NT2/D1 (cell line): ENCODE measurements around the gene UCHL3.

Source experiments
- DNase-seq: peaks from one replicate; pipeline ENCODE4 v3.0.0-alpha.2; 2011; ENCODE audit warnings: low read depth, low spot score
- H3K27me3 ChIP-seq: 2 replicates; pipeline ENCODE4 v1.6.0; 2011; ENCODE audit warnings: mild to moderate bottlenecking; ENCODE audit not compliant: insufficient read length, insufficient read depth
- H3K36me3 ChIP-seq: 2 replicates; pipeline ENCODE4 v1.6.1; 2011; ENCODE audit warnings: mild to moderate bottlenecking, low read length, mixed read lengths; ENCODE audit not compliant: insufficient read depth, insufficient read length
- H3K4me1 ChIP-seq: 2 replicates; pipeline ENCODE4 v1.5.1; 2011; ENCODE audit not compliant: insufficient read depth, insufficient read length
- H3K4me3 ChIP-seq: 2 replicates; pipeline ENCODE4 v1.5.1; 2011; ENCODE audit warnings: low read depth; ENCODE audit not compliant: insufficient read length
- H3K9ac ChIP-seq: 2 replicates; pipeline ENCODE4 v1.6.0; 2011; ENCODE audit warnings: low read depth; ENCODE audit not compliant: insufficient read length
- H3K9me3 ChIP-seq: 2 replicates; pipeline ENCODE4 v1.5.1; 2011; ENCODE audit warnings: mild to moderate bottlenecking, low read length; ENCODE audit not compliant: insufficient read depth
- SUZ12 ChIP-seq: IDR thresholded peaks from 2 replicates; pipeline ENCODE4 v1.6.1; 2011; ENCODE audit not compliant: insufficient read length, insufficient read depth; ENCODE audit errors: extremely low read depth
- YY1 ChIP-seq: IDR thresholded peaks from 2 replicates; pipeline ENCODE4 v1.6.1; 2011; ENCODE audit not compliant: insufficient read length, insufficient read depth
- ZNF274 ChIP-seq: IDR thresholded peaks from 2 replicates; pipeline ENCODE4 v1.6.1; 2011; ENCODE audit warnings: mild to moderate bottlenecking, low read depth, low read length

Gene UCHL3

DNA sequence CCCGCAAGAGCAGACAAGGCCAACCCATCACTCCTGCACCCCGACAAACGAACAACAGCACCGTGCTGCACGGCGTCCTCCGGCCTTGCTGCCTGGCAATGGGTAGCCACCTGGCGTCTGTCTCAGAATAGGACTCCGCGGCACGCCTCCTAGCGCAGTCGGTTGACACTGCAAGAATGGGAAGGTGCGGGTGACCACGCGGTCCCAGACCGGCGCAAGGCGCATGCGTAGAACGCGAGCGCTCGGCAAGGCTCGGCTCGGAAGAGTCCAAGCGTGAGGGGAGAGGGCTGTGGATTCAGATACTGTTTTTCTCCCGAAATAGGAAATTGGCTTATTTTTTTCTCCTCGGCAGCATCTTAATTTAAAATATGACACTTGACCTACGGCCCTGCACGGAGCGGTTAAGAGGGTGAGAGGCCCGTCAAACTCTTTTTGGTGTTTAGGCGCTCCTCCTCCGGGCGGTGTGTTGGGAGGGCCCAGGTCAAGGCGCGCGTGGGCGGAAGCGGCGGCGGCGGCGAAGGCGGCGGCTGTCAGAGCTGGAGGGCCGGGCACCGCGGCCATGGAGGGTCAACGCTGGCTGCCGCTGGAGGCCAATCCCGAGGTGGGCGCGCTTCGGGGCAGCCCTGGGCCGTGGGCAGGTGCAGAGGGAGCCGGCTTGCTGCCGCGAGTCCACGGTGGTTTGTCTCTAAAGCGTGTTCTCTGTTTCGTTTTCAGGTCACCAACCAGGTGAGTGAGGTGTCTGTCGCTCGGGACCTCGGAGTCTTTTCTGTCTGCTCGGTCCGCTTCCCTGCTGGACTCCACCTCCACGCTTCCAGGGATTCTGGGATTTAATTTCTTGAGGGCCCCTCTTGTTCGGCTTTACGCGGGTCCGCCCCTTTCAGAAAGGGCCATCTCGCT is at the start of gene UCHL3:
TSS of gene UCHL3 (plus strand) at position 530 of the 897 bp plus-strand sequence. CDS start at position 560, 30 bp downstream.
- peak; percentile 95 for DNase-seq

DNA sequence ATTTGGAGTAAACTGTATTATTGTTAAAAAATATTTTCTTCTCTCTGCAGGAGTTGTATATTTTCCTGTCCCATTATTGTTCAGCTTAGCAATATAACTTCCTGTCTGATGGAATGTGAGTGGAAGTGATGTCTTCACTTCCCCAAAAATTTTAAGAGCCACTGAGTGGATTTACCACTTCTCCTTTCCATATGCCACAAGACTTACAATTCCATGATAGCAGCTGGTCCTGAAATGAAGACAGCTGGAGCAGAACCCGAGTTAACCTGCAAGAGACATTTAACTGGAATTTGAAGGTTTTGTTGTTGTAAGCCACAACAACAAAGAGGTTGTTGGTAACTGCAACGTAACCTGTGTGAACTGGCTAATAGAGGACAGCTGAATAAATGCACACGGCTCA is 44.3 kb upstream of the UCHL3 start:
- no peaks in the 10 kb centered on the region for H3K36me3 ChIP-seq
- H3K9me3 ChIP-seq = no peaks in the 10 kb centered on the region
- H3K4me3 ChIP-seq = no peak overlapping the region
- DNase-seq = no peak
- no peak for TF ChIP-seq YY1
- TF ChIP-seq ZNF274 = no peak
- TF ChIP-seq SUZ12 = no peak
- no peak overlapping the region for H3K9ac ChIP-seq
- H3K4me1 ChIP-seq = no peaks in the 10 kb centered on the region
- H3K27me3 ChIP-seq = no peaks in the 10 kb centered on the region

More for the DNA sequence above, at the start of gene UCHL3:
- H3K9me3 ChIP-seq = no peaks in the 10 kb centered on the region
- peaks cover 6% of the 10 kb centered on the region for H3K36me3 ChIP-seq
- no peaks in the 10 kb centered on the region for H3K4me1 ChIP-seq
- peak within 1 kb of the TSS; percentile 88 for H3K9ac ChIP-seq
- no peak for TF ChIP-seq SUZ12
- TF ChIP-seq ZNF274 = no peak
- no peak for TF ChIP-seq YY1
- peak within 1 kb of the TSS; percentile 86 for H3K4me3 ChIP-seq
- H3K27me3 ChIP-seq = peaks cover 3% of the 10 kb centered on the region

DNA sequence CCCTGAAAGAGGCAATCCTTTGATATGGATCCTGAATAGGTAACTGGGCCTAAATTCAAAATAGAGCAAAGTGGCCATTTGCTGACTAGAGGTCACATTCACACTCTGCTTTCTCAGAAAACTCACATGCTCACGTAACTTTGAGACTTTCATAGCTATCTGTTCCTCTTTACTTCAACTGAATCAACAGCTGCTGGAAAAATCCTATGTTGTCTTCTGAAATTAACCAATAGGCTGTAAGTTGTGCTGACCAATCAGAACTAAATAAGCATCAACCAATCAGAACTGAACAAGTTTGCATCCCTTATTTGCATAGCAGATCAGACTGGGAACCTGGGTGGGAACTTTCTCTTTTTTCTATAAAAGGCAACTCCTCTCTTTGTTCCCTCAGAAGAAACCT is 43.6 kb upstream of the UCHL3 start:
- TF ChIP-seq SUZ12 (no peak), ZNF274 (no peak), YY1 (no peak)
- H3K36me3 ChIP-seq = no peaks in the 10 kb centered on the region
- no peak overlapping the region for H3K9ac ChIP-seq

DNA sequence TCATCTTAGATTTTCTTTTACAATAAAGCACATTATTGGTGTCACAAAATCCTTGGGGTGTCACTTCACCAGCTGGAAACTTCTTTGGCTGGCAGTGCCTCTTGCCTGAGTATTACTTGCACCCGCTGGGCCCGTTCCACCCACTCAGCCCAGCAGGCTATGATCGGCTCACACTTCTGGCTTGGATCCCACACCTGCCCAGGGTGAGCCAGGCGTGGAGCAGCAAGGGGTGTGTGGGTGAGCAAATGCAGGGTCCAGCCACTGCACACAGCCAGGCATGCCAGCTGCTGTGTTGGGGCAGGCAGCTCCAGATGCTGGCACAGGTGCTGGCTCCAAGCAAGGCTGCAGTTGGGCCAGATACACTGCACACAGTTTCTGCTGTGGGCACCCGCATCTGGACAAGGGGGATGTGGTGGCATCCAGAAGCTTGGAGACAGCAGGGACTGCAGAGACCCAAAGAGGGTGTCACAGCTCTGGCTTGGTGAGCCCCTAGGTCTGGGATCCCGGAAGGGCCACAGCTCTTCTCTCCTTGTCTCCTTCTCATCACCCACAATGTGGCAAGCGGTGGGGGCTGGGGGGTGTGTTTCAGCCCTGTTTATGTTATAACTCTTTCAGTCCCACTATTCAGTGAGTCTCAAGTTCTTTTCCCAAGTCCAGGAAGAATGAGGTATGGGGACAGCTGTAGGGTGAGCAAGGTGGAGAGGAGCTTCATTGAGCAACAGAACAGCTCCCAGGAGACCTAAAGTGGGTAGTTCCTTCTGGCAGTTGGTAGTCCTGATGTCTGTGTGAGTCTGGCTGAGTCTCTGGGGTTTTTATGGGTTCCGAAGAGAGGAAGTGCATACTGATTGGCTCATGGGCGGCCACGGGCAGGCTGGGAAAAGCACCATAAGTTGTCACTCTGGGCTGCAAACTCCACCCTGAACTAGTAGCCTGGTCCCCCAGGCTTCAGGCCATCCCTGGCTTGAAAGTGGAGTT is 42.3 kb upstream of the UCHL3 start:
- DNase-seq = no peak
- H3K36me3 ChIP-seq = no peaks in the 10 kb centered on the region
- no peaks in the 10 kb centered on the region for H3K4me1 ChIP-seq
- H3K4me3 ChIP-seq = no peak overlapping the region
- TF ChIP-seq ZNF274 = no peak
- TF ChIP-seq SUZ12 = no peak
- TF ChIP-seq YY1 = no peak
- no peaks in the 10 kb centered on the region for H3K27me3 ChIP-seq
- no peak overlapping the region for H3K9ac ChIP-seq
- H3K9me3 ChIP-seq = no peaks in the 10 kb centered on the region

More for the DNA sequence above, 43.6 kb upstream of the UCHL3 start:
- H3K27me3 ChIP-seq = no peaks in the 10 kb centered on the region
- H3K9me3 ChIP-seq = no peaks in the 10 kb centered on the region
- no peak for DNase-seq
- H3K4me3 ChIP-seq = no peak overlapping the region
- no peaks in the 10 kb centered on the region for H3K4me1 ChIP-seq

DNA sequence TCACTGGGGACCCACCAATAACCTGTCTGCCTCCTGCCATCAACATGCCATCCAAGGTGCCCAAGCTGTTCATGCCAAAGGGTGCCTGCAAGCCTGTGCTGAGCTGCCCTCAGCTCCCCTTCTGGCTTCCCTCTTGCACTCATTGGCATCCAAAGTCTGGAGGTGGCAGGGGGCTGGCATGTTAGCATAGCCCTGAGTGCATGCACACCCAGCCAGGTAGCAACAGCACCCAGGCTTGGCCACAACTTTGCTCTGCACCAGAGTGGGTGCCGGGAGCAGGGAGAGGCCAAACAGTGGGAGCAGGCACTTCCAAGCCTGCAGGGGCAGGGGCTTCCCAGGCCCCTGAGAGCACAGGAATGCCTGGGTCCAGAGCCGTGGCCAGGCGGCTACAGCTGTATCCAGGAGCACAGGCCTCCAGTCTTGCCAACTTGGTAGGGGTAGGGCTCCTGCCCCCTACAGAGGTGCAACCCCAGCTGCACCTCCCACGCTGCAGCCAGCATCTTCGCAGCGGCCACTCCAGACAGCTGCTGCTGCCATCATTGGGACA is 41.5 kb upstream of the UCHL3 start:
- no peaks in the 10 kb centered on the region for H3K36me3 ChIP-seq
- DNase-seq = no peak
- no peaks in the 10 kb centered on the region for H3K27me3 ChIP-seq
- H3K4me3 ChIP-seq = no peak overlapping the region
- no peaks in the 10 kb centered on the region for H3K4me1 ChIP-seq
- TF ChIP-seq YY1 = no peak
- no peak for TF ChIP-seq SUZ12
- no peak for TF ChIP-seq ZNF274
- no peak overlapping the region for H3K9ac ChIP-seq
- no peaks in the 10 kb centered on the region for H3K9me3 ChIP-seq

DNA sequence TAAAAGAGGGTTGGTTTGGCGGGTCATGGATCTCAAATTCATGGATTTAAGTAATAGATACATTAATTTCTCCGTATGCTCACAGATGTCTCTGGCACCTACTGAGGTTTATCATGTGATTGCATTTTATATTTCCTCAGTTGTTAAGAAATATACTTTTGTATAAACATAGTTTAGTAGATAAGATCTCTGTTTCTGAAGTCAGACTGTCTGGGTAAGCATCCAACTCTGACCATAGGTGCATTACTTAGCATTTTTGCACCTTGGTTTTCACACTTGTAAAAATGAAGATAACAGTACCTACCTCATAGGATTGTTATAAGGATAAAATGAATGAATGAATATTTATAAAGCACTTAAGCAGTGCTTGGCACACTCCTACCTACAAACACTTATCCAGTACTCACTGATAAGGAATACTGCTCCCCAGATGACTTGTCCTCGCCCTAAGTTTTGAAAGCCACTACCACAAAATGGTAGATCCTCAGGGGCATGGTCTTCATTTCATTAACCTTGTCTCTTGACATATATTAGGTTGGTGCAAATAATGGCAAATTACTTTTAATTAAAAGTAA is 38.5 kb upstream of the UCHL3 start:
- Histone ChIP-seq H3K4me1 (no peaks in the 10 kb centered on the region), H3K9me3 (no peaks in the 10 kb centered on the region), H3K36me3 (no peaks in the 10 kb centered on the region), H3K27me3 (no peaks in the 10 kb centered on the region), H3K9ac (no peak overlapping the region), H3K4me3 (no peak overlapping the region)
- no peak for DNase-seq
- no peak for TF ChIP-seq SUZ12
- no peak for TF ChIP-seq ZNF274
- no peak for TF ChIP-seq YY1
